B cell (primary cell): Measurements from ENCODE around the gene PRPS2. TPM values are rescaled to one million over a fixed set of nuclear protein-coding genes. Genes with fewer than 3 reads are reported as not detected.

Source experiments
- ATAC-seq: fragments of 200-7000 bp; cut with Tn5 transposase; one replicate; pipeline ENCODE4 v1.10.0; 2021; ENCODE audit warnings: low read depth, mild to moderate bottlenecking, moderate number of reproducible peaks, moderate library complexity
- CTCF ChIA-PET: fragments of 350-600 bp; sonication (Branson Sonifier 250); formaldehyde crosslinking; loops from one replicate; lab custom pipeline; 2021; ENCODE audit warnings: antibody characterized with exemption, inconsistent platforms; lab: Charles Lee
- POLR2A ChIA-PET: fragments of 350-600 bp; sonication (Branson Sonifier 250); formaldehyde crosslinking; loops from one replicate; lab custom pipeline; 2021; ENCODE audit warnings: antibody characterized with exemption; lab: Charles Lee
- DNase-seq: peaks from one replicate; pipeline ENCODE4 v3.0.0; 2013
- H2AFZ ChIP-seq: 2 replicates; pipeline ENCODE4 v1.6.1; 2012; ENCODE audit warnings: mild to moderate bottlenecking, low read depth, low read length; ENCODE audit not compliant: insufficient read depth, poor library complexity, severe bottlenecking
- H3K27ac ChIP-seq, 2 donors: 1 replicate in 1 of 2; 2 replicates in 1 of 2; pipeline ENCODE4 v1.5.1; 2012 to 2013; ENCODE audit warnings: low read length in 2 of 2, mild to moderate bottlenecking in 2 of 2, moderate library complexity in 1 of 2
- H3K27me3 ChIP-seq, 4 experiments: fragments of 200-600 bp in 1 of 4; sonication (generic) in 1 of 4; replicated peaks in 1 of 4; 1 replicate in 2 of 4; 2 replicates in 2 of 4; pipeline versions ENCODE4 v1.6.1 to v1.7.0; 2013 to 2016; ENCODE audit warnings: low read length in 3 of 4, mild to moderate bottlenecking in 2 of 4, mixed read lengths in 1 of 4, moderate library complexity in 1 of 4; ENCODE audit not compliant: insufficient read depth in 4 of 4, control insufficient read depth in 3 of 4; ENCODE audit errors: control extremely low read depth in 1 of 4
- H3K36me3 ChIP-seq, 2 experiments: replicated peaks in 1 of 2; 1 replicate in 1 of 2; 2 replicates in 1 of 2; pipeline versions ENCODE4 v1.6.1 to v1.7.1; 2013; ENCODE audit warnings: low read length in 1 of 2; ENCODE audit not compliant: insufficient read depth in 2 of 2, control insufficient read depth in 1 of 2; ENCODE audit errors: control extremely low read depth in 1 of 2, extremely low read depth in 1 of 2
- H3K4me1 ChIP-seq, 2 donors: fragments of 200-600 bp in 1 of 2; sonication (generic) in 1 of 2; 1 replicate in 1 of 2; 2 replicates in 1 of 2; pipeline versions ENCODE4 v1.5.1 to v1.6.1; 2013 to 2017; ENCODE audit warnings: low read length in 2 of 2; ENCODE audit not compliant: control insufficient read depth in 2 of 2, insufficient read depth in 2 of 2
- H3K4me2 ChIP-seq: replicated peaks from 2 replicates; pipeline ENCODE3; 2012; ENCODE audit warnings: mild to moderate bottlenecking, low read depth, low read length; ENCODE audit not compliant: poor library complexity, severe bottlenecking
- H3K4me3 ChIP-seq, 5 experiments: fragments of 200-600 bp in 1 of 5; sonication (generic) in 1 of 5; 1 replicate in 3 of 5; 2 replicates in 2 of 5; pipeline versions ENCODE4 v1.5.1 to v1.7.0; 2011 to 2016; ENCODE audit warnings: low read length in 4 of 5, mild to moderate bottlenecking in 4 of 5, low read depth in 2 of 5, control low read depth in 1 of 5, moderate library complexity in 1 of 5; ENCODE audit not compliant: insufficient read depth in 1 of 5; ENCODE audit errors: control extremely low read depth in 1 of 5, extremely low read depth in 1 of 5
- H3K79me2 ChIP-seq: fragments of 200-600 bp; sonication (generic); one replicate; pipeline ENCODE4 v1.6.0; 2016; ENCODE audit warnings: low read length; ENCODE audit not compliant: control insufficient read depth, insufficient read depth
- H3K9ac ChIP-seq: fragments of 200-600 bp; sonication (generic); 2 replicates; pipeline ENCODE4 v1.6.1; 2017; ENCODE audit warnings: mild to moderate bottlenecking, low read length, moderate library complexity
- H3K9me3 ChIP-seq, 3 donors: one replicate each; pipeline versions ENCODE4 v1.6.1 to v1.7.1; 2013; ENCODE audit warnings: low read length in 2 of 3; ENCODE audit not compliant: control insufficient read depth in 2 of 3, insufficient read depth in 1 of 3; ENCODE audit errors: control extremely low read depth in 1 of 3
- H4K20me1 ChIP-seq: 2 replicates; pipeline ENCODE4 v1.6.0; 2012; ENCODE audit warnings: mild to moderate bottlenecking, low read length; ENCODE audit not compliant: insufficient read depth, control insufficient read depth, poor library complexity, severe bottlenecking
- H3K27ac Mint-ChIP-seq: one replicate; pipeline ENCODE4 v1.8.0; 2021; ENCODE audit warnings: mixed read lengths
- H3K27me3 Mint-ChIP-seq: one replicate; pipeline ENCODE4 v1.8.0; 2021; ENCODE audit warnings: mixed read lengths
- H3K4me1 Mint-ChIP-seq: one replicate; pipeline ENCODE4 v1.8.0; 2021; ENCODE audit warnings: mixed read lengths
- H3K4me3 Mint-ChIP-seq: one replicate; pipeline ENCODE4 v1.8.0; 2021; ENCODE audit warnings: mixed read lengths
- H3K9me3 Mint-ChIP-seq: one replicate; pipeline ENCODE4 v1.8.0; 2022; ENCODE audit warnings: mixed read lengths; ENCODE audit not compliant: insufficient read depth
- EZH2 ChIP-seq: IDR thresholded peaks from 2 replicates; pipeline ENCODE4 v1.6.1; 2012; ENCODE audit warnings: borderline replicate concordance, low read depth, mild to moderate bottlenecking, moderate library complexity, low read length; ENCODE audit not compliant: insufficient read depth, poor library complexity, severe bottlenecking
- WGBS: methylation state at CpG from one replicate; pipeline ENCODE4 v1.1.5; 2013; ENCODE audit warnings: missing lambda C conversion rate; ENCODE audit not compliant: insufficient coverage; 5-methylcytosine and 5-hydroxymethylcytosine counted together
- intact Hi-C: fragments of 100-400 bp; cut with micrococcal nuclease; formaldehyde crosslinking; loops from one replicate; pipeline ENCODE4 v1.10.0; 2022
- polyA plus RNA-seq: library from polyadenylated mRNA; depleted of rRNA; stranded (reverse); fragments of >200 nt; gene quantifications from 2 replicates; pipeline ENCODE4 v1.2.3, GENCODE V29; 2012
- total RNA-seq, 2 donors: library from RNA; stranded (reverse); fragments of 120-200 nt in 1 of 2; gene quantifications; 1 replicate in 1 of 2; 2 replicates in 1 of 2; pipeline versions ENCODE4 v1.2.3 to v1.2.4, GENCODE V29; 2013 to 2022
- TF ChIP-seq, protein P1 (sequence below): fragments of 200-600 bp; IDR thresholded peaks from one replicate; pipeline ENCODE4 v1.8.0; 2022; ENCODE audit warnings: antibody characterized with exemption, mild to moderate bottlenecking

The PRPS2 gene
- total and polyA plus RNA-seq, 2 donors (not counting 1 experiment from before 2014, with no cell fraction given) = 11.6 to 31.1 TPM

- no peak overlapping the region for H3K4me3 Mint-ChIP-seq
- no peak overlapping the region for H3K27ac ChIP-seq
- POLR2A ChIA-PET = no interaction called here
- no peaks in the 10 kb centered on the region for H3K27me3 Mint-ChIP-seq
- ATAC-seq (no peak), DNase-seq (no peak)
- H3K4me2 ChIP-seq = no peak overlapping the region
- intact Hi-C loops = no loop called here
- no peaks in the 10 kb centered on the region for H3K9me3 ChIP-seq
- H3K4me3 ChIP-seq = no peak overlapping the region
- peaks cover 1 to 13% of the 10 kb centered on the region in 2 experiments for H3K36me3 ChIP-seq
- H3K4me1 Mint-ChIP-seq = peaks cover 5% of the 10 kb centered on the region
- TF ChIP-seq, protein P1, sequence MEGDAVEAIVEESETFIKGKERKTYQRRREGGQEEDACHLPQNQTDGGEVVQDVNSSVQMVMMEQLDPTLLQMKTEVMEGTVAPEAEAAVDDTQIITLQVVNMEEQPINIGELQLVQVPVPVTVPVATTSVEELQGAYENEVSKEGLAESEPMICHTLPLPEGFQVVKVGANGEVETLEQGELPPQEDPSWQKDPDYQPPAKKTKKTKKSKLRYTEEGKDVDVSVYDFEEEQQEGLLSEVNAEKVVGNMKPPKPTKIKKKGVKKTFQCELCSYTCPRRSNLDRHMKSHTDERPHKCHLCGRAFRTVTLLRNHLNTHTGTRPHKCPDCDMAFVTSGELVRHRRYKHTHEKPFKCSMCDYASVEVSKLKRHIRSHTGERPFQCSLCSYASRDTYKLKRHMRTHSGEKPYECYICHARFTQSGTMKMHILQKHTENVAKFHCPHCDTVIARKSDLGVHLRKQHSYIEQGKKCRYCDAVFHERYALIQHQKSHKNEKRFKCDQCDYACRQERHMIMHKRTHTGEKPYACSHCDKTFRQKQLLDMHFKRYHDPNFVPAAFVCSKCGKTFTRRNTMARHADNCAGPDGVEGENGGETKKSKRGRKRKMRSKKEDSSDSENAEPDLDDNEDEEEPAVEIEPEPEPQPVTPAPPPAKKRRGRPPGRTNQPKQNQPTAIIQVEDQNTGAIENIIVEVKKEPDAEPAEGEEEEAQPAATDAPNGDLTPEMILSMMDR = no peak
- TF ChIP-seq EZH2 = no peak
- CTCF ChIA-PET = no interaction called here
- H3K27ac Mint-ChIP-seq = no peak overlapping the region
- H3K9me3 Mint-ChIP-seq = no peaks in the 10 kb centered on the region
- H4K20me1 ChIP-seq = no peaks in the 10 kb centered on the region
- H3K9ac ChIP-seq = no peak overlapping the region
- no CpG with 5 or more reads among the region's 3 CpGs for WGBS
- no peaks in the 10 kb centered on the region for H3K4me1 ChIP-seq
- H3K79me2 ChIP-seq = no peaks in the 10 kb centered on the region
- H3K27me3 ChIP-seq = no peaks in the 10 kb centered on the region
- no peak overlapping the region for H2AFZ ChIP-seq
Observed at GRCh38 chrX:12798601-12799000, 7.4 kb downstream of the PRPS2 start.

GRCh38 chrX:12799118-12799517 is 7.9 kb downstream of the PRPS2 start:
- no peaks in the 10 kb centered on the region for H3K27me3 Mint-ChIP-seq
- no peak overlapping the region for H3K4me3 Mint-ChIP-seq
- Histone ChIP-seq H3K4me3 (no peak overlapping the region), H4K20me1 (no peaks in the 10 kb centered on the region), H3K9me3 (no peaks in the 10 kb centered on the region), H3K36me3 (peaks cover 1 to 13% of the 10 kb centered on the region in 2 experiments), H3K27ac (no peak overlapping the region), H3K4me1 (no peaks in the 10 kb centered on the region), H3K27me3 (no peaks in the 10 kb centered on the region), H3K9ac (no peak overlapping the region), H3K79me2 (no peaks in the 10 kb centered on the region), H3K4me2 (no peak overlapping the region), H2AFZ (no peak overlapping the region)
- POLR2A ChIA-PET = no interaction called here
- intact Hi-C loops = no loop called here
- CTCF ChIA-PET = no interaction called here
- DNase-seq (no peak), ATAC-seq (no peak)
- peaks cover 1% of the 10 kb centered on the region for H3K4me1 Mint-ChIP-seq
- no peak overlapping the region for H3K27ac Mint-ChIP-seq
- no peaks in the 10 kb centered on the region for H3K9me3 Mint-ChIP-seq
- 97% methylated on average over 5 of the region's 13 CpGs for WGBS
- TF ChIP-seq, protein P1 = no peak
